NCI-H510A (cell line): ENCODE results near the gene PLA2G2E.

ENCODE experiments used
- DNase-seq: peaks from one replicate; lab custom pipeline; 2025; lab: John Stamatoyannopoulos, UW

The PLA2G2E gene

GRCh38 chr1:19923137-19923952 is at the start of gene PLA2G2E:
Gene PLA2G2E, minus strand, starts transcription at chr1:19923617. Its CDS starts 58 bp downstream, at chr1:19923559.
- DNase-seq, result no peak

- no peak for DNase-seq
Measured at GRCh38 chr1:19971664-19972063, 48.2 kb upstream of the PLA2G2E start.

GRCh38 chr1:19969898-19970660 is 46.7 kb upstream of the PLA2G2E start:
- no peak for DNase-seq

- no peak for DNase-seq
Measured at GRCh38 chr1:19967808-19968207, 44.4 kb upstream of the PLA2G2E start.

- no peak for DNase-seq
Measured at GRCh38 chr1:19964542-19964941, 41.1 kb upstream of the PLA2G2E start.

GRCh38 chr1:19963636-19964035 is 40.2 kb upstream of the PLA2G2E start:
- DNase-seq, result no peak

- DNase-seq, result no peak
Measured at GRCh38 chr1:19960591-19960990, 37.2 kb upstream of the PLA2G2E start.

GRCh38 chr1:19957779-19958178 is 34.4 kb upstream of the PLA2G2E start:
- DNase-seq, result no peak

GRCh38 chr1:19955534-19956170 is 32.2 kb upstream of the PLA2G2E start:
- no peak for DNase-seq

GRCh38 chr1:19954059-19954458 is 30.6 kb upstream of the PLA2G2E start:
- no peak for DNase-seq

GRCh38 chr1:19949016-19949415 is 25.6 kb upstream of the PLA2G2E start:
- DNase-seq, result no peak

- DNase-seq, result no peak
Measured at GRCh38 chr1:19946971-19947370, 23.6 kb upstream of the PLA2G2E start.

- no peak for DNase-seq
Measured at GRCh38 chr1:19946331-19946751, 22.9 kb upstream of the PLA2G2E start.

- no peak for DNase-seq
Measured at GRCh38 chr1:19945914-19946313, 22.5 kb upstream of the PLA2G2E start.

GRCh38 chr1:19942657-19943056 is 19.2 kb upstream of the PLA2G2E start:
- no peak for DNase-seq

GRCh38 chr1:19942088-19942487 is 18.7 kb upstream of the PLA2G2E start:
- DNase-seq, result no peak

- DNase-seq, result no peak
Measured at GRCh38 chr1:19941206-19941568, 17.8 kb upstream of the PLA2G2E start.

- no peak for DNase-seq
Measured at GRCh38 chr1:19940486-19941205, 17.2 kb upstream of the PLA2G2E start.

- no peak for DNase-seq
Measured at GRCh38 chr1:19938472-19938871, 15.1 kb upstream of the PLA2G2E start.

- DNase-seq, result no peak
Measured at GRCh38 chr1:19936061-19936750, 12.8 kb upstream of the PLA2G2E start.

GRCh38 chr1:19934336-19934735 is 10.9 kb upstream of the PLA2G2E start:
- DNase-seq, result no peak

GRCh38 chr1:19932866-19933265 is 9.4 kb upstream of the PLA2G2E start:
- no peak for DNase-seq
